ENCODE data around the gene STAG1. TPM values are rescaled to one million over a fixed set of nuclear protein-coding genes. Genes with fewer than 3 reads are reported as not detected.

STAG1 gene
- total RNA-seq, 4 donors from 2014 or later: 48.6 to 71.2 (median 58.2) TPM

- 87 to 94% methylated on average over 1 of the region's 1 CpG for WGBS, 2 donors
- Histone ChIP-seq H3K27ac (peak overlapping the region in 1 of 4 donors; percentile 33), H3K4me3 (no peak overlapping the region), H3K27me3 (no peaks in the 10 kb centered on the region), H3K9me3 (no peaks in the 10 kb centered on the region), H3K4me1 (peaks cover 0 to 27% (median 8%) of the 10 kb centered on the region in 4 donors), H3K36me3 (no peaks in the 10 kb centered on the region)
- DNase-seq (ENCODE audit: low spot score in 2 of 2): no peak
- TF ChIP-seq, protein P1, sequence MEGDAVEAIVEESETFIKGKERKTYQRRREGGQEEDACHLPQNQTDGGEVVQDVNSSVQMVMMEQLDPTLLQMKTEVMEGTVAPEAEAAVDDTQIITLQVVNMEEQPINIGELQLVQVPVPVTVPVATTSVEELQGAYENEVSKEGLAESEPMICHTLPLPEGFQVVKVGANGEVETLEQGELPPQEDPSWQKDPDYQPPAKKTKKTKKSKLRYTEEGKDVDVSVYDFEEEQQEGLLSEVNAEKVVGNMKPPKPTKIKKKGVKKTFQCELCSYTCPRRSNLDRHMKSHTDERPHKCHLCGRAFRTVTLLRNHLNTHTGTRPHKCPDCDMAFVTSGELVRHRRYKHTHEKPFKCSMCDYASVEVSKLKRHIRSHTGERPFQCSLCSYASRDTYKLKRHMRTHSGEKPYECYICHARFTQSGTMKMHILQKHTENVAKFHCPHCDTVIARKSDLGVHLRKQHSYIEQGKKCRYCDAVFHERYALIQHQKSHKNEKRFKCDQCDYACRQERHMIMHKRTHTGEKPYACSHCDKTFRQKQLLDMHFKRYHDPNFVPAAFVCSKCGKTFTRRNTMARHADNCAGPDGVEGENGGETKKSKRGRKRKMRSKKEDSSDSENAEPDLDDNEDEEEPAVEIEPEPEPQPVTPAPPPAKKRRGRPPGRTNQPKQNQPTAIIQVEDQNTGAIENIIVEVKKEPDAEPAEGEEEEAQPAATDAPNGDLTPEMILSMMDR (IDR thresholded peaks at IDR 0.05): no peak
- TF ChIP-seq POLR2A (IDR thresholded peaks at IDR 0.05): no peak
- TF ChIP-seq EP300 (IDR thresholded peaks at IDR 0.05): no peak
Measured at GRCh38 chr3:136788154-136788553, 36.0 kb upstream of the STAG1 start.

- Histone ChIP-seq H3K36me3 (no peaks in the 10 kb centered on the region), H3K27me3 (no peaks in the 10 kb centered on the region), H3K9me3 (no peaks in the 10 kb centered on the region), H3K4me1 (peaks cover 0 to 27% (median 4%) of the 10 kb centered on the region in 4 donors), H3K27ac (peak overlapping the region; percentile 39 to 84 (median 70)), H3K4me3 (peak overlapping the region in 1 of 4 donors; percentile 42)
- DNase-seq (ENCODE audit: low spot score in 2 of 2): no peak
- TF ChIP-seq POLR2A (IDR thresholded peaks at IDR 0.05) (no peak), EP300 (IDR thresholded peaks at IDR 0.05) (no peak)
- TF ChIP-seq, protein P1 (IDR thresholded peaks at IDR 0.05): no peak
- WGBS, 2 donors: 46 to 47% methylated on average over 2 of the region's 2 CpGs
Measured at GRCh38 chr3:136787349-136787748, 35.2 kb upstream of the STAG1 start.

DNA sequence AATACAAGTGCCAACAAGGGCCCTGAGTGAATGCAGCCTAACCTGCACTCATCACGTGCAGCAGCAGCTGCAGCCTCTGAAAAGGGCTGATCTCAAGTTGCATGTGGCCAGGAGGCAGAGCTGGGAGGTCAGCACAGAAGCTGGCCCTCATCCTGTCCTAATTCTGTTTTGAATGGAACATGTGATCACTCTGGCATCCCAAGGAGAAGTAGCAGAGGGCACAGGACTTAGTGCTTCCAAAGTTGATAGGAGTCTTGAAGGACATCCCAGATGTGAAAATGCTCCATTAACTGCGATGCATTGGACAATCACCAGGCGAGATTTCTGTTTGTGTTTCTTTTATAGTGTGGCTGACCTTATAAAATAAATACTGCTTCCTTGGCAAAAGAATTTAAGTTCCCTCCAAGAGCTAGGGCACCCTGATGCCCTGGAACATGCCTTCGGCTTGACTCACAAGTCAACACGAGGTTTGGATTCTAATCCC lies 31.6 kb upstream of the STAG1 start:
- H3K4me3 ChIP-seq: no peak overlapping the region
- TF ChIP-seq POLR2A (IDR thresholded peaks at IDR 0.05): no peak
- TF ChIP-seq EP300 (IDR thresholded peaks at IDR 0.05): no peak
- TF ChIP-seq, protein P1 (IDR thresholded peaks at IDR 0.05): no peak
- no peak for DNase-seq (ENCODE audit: low spot score in 2 of 2)
- H3K27ac ChIP-seq: no peak overlapping the region
- H3K27me3 ChIP-seq: no peaks in the 10 kb centered on the region
- peaks cover 0 to 27% (median 4%) of the 10 kb centered on the region in 4 donors for H3K4me1 ChIP-seq
- H3K9me3 ChIP-seq: no peaks in the 10 kb centered on the region
- 63 to 72% methylated on average over 5 of the region's 5 CpGs for whole genome bisulfite sequencing, 2 donors
- H3K36me3 ChIP-seq: no peaks in the 10 kb centered on the region

GRCh38 chr3:136780741-136781140 lies 28.6 kb upstream of the STAG1 start:
- DNase-seq (ENCODE audit: low spot score in 2 of 2): no peak
- no peaks in the 10 kb centered on the region for H3K36me3 ChIP-seq
- H3K4me3 ChIP-seq: no peak overlapping the region
- no peaks in the 10 kb centered on the region for H3K9me3 ChIP-seq
- H3K4me1 ChIP-seq: peaks cover 0 to 2% (median 0%) of the 10 kb centered on the region in 4 donors
- H3K27ac ChIP-seq: no peak overlapping the region
- 92 to 93% methylated on average over 4 of the region's 4 CpGs for WGBS, 2 donors
- TF ChIP-seq EP300 (IDR thresholded peaks at IDR 0.05) (no peak), POLR2A (IDR thresholded peaks at IDR 0.05) (no peak)
- TF ChIP-seq, protein P1 (IDR thresholded peaks at IDR 0.05): no peak
- no peaks in the 10 kb centered on the region for H3K27me3 ChIP-seq

- Histone ChIP-seq H3K27me3 (no peaks in the 10 kb centered on the region), H3K9me3 (no peaks in the 10 kb centered on the region), H3K4me1 (no peaks in the 10 kb centered on the region), H3K36me3 (no peaks in the 10 kb centered on the region), H3K27ac (no peak overlapping the region), H3K4me3 (no peak overlapping the region)
- WGBS, 2 donors: 34 to 43% methylated on average over 4 of the region's 4 CpGs
- no peak for DNase-seq (ENCODE audit: low spot score in 2 of 2)
- TF ChIP-seq POLR2A (IDR thresholded peaks at IDR 0.05) (no peak), EP300 (IDR thresholded peaks at IDR 0.05) (no peak)
- TF ChIP-seq, protein P1 (IDR thresholded peaks at IDR 0.05): no peak
Measured at GRCh38 chr3:136778865-136779264, 26.7 kb upstream of the STAG1 start.

Measured in tibial nerve (tissue), 4 donors.